Measurements from ENCODE around the gene COL28A1. TPM values are rescaled to one million over a fixed set of nuclear protein-coding genes. Genes with fewer than 3 reads are reported as not detected.

COL28A1 gene
- total and polyA plus RNA-seq, 2 of the 13 experiments (the other 11 are each of a cell fraction or from before 2014, with no cell fraction given), result 0.07 to 0.15 TPM

GRCh38 chr7:7369134-7369533, 166.5 kb downstream of the COL28A1 start:
- in situ Hi-C loops (cut with HindIII; ENCODE audit: extremely low pct_ligation_motif_present, low pct_unique_long_range_greater_than_20kb) (no loop called here), intact Hi-C loops (cut with micrococcal nuclease; ENCODE audit: unreplicated experiment) (no loop called here)
- no peaks in the 10 kb centered on the region for H3K27me3 ChIP-seq (ENCODE audit: control insufficient read depth in 1 of 2, insufficient read depth in 2 of 2, low read length in 2 of 2)
- BruUV-seq (replicated peaks), result no TSS peak
- TF ChIP-seq ZNF44 (CRISPR knock-in tag; IDR thresholded peaks at IDR 0.05) (no peak), YEATS4 (CRISPR knock-in tag; IDR thresholded peaks at IDR 0.05; ENCODE audit: borderline replicate concordance) (no peak), SMAD9 (CRISPR knock-in tag; IDR thresholded peaks at IDR 0.05) (no peak), ZMAT5 (CRISPR knock-in tag; IDR thresholded peaks at IDR 0.05; ENCODE audit: borderline replicate concordance, low read depth) (no peak), SATB2 (CRISPR knock-in tag; IDR thresholded peaks at IDR 0.05) (no peak), ATF6 (CRISPR knock-in tag; conservative IDR thresholded peaks at IDR 0.05) (no peak), BRF2 (CRISPR knock-in tag; IDR thresholded peaks at IDR 0.05) (no peak), CHCHD3 (CRISPR knock-in tag; IDR thresholded peaks at IDR 0.05) (no peak), CBX2 (IDR thresholded peaks at IDR 0.05; ENCODE audit: low read depth, low read length) (no peak), CBX2 (CRISPR knock-in tag; IDR thresholded peaks at IDR 0.05; ENCODE audit: low read depth) (no peak), HNRNPK (IDR thresholded peaks at IDR 0.05; ENCODE audit: low read depth, low read length, poor library complexity, severe bottlenecking) (no peak)
- H3K4me1 ChIP-seq (ENCODE audit: insufficient read depth, low read length), result no peaks in the 10 kb centered on the region
- WGBS (ENCODE audit: low lambda C conversion rate), result 0% methylated on average over 2 of the region's 2 CpGs
- H2AFZ ChIP-seq (ENCODE audit: low read length), result no peak overlapping the region
- no peaks in the 10 kb centered on the region for H4K20me1 ChIP-seq (ENCODE audit: insufficient read depth, low read length)
- no peak for FAIRE-seq
- ChIA-PET CTCF (ENCODE audit: low intra/inter-chr PET ratio, low total read pairs) (no interaction called here), POLR2A (no interaction called here)
- no peak overlapping the region for H3K9ac ChIP-seq (ENCODE audit: insufficient read depth, low read depth, low read length)
- H3K4me2 ChIP-seq (ENCODE audit: low read depth, low read length), result no peak overlapping the region
- H3K9me3 ChIP-seq (ENCODE audit: low read length), result no peaks in the 10 kb centered on the region
- H3K27ac ChIP-seq (ENCODE audit: extremely low read length, insufficient read depth, low read length), result no peak overlapping the region
- ATAC-seq, result no peak
- DNase-seq (ENCODE audit: low spot score), result no peak
- H3K36me3 ChIP-seq (replicated peaks in 1 of 2; ENCODE audit: control insufficient read depth in 1 of 2, insufficient read depth in 2 of 2, low read length in 2 of 2), result no peaks in the 10 kb centered on the region
- no peaks in the 10 kb centered on the region for H3K79me2 ChIP-seq (ENCODE audit: insufficient read depth, low read length)
- no peak overlapping the region for H3K4me3 ChIP-seq (replicated peaks in 1 of 3; ENCODE audit: insufficient read depth in 1 of 3, low read depth in 2 of 3, low read length in 3 of 3)

All from HepG2 (cell line).